SH-SY5Y (cell line): ENCODE data around the gene TMEM63C.

Experiments
- GATA2 ChIP-seq: IDR thresholded peaks from 2 replicates; pipeline ENCODE4 v1.6.1; 2011; ENCODE audit warnings: mild to moderate bottlenecking, low read depth, low read length
- GATA3 ChIP-seq: IDR thresholded peaks from 2 replicates; pipeline ENCODE4 v1.6.1; 2011; ENCODE audit warnings: low read depth, mild to moderate bottlenecking, low read length, moderate library complexity

TMEM63C gene

GRCh38 chr14:77302926-77303325 is 121.3 kb downstream of the TMEM63C start:
- TF ChIP-seq GATA2 (no peak), GATA3 (no peak)

GRCh38 chr14:77303417-77304156 is 122.0 kb downstream of the TMEM63C start:
- no peak for TF ChIP-seq GATA3
- no peak for TF ChIP-seq GATA2

GRCh38 chr14:77305696-77306095 is 124.1 kb downstream of the TMEM63C start:
- no peak for TF ChIP-seq GATA3
- no peak for TF ChIP-seq GATA2

GRCh38 chr14:77306416-77306815 is 124.8 kb downstream of the TMEM63C start:
- no peak for TF ChIP-seq GATA3

GRCh38 chr14:77306851-77307496 is 125.4 kb downstream of the TMEM63C start:
- TF ChIP-seq GATA2 = no peak
- TF ChIP-seq GATA3 = no peak
